Right atrium auricular region (tissue), 2 donors: ENCODE data around the gene MMP14. TPM values are rescaled to one million over a fixed set of nuclear protein-coding genes. Genes with fewer than 3 reads are reported as not detected.

ENCODE experiments used
- DNase-seq: peaks from one replicate; pipeline ENCODE4 v3.0.0-alpha.2; 2019; ENCODE audit warnings: low spot score
- H3K27ac ChIP-seq, 2 donors: fragments of 200-600 bp; sonication (generic); 1 replicate in 1 of 2; 2 replicates in 1 of 2; pipeline ENCODE4 v1.5.1; 2016 to 2019
- H3K27me3 ChIP-seq, 2 donors: fragments of 200-600 bp; sonication (generic); one replicate each; pipeline versions ENCODE4 v1.5.1 to v1.6.0; 2017 to 2019
- H3K36me3 ChIP-seq: fragments of 200-600 bp; sonication (generic); one replicate; pipeline ENCODE4 v1.5.1; 2016
- H3K4me1 ChIP-seq, 2 donors: fragments of 200-600 bp; sonication (generic); one replicate each; pipeline versions ENCODE4 v1.5.1 to v1.6.0; 2017 to 2019
- H3K4me3 ChIP-seq, 2 donors: fragments of 200-600 bp; sonication (generic); 1 replicate in 1 of 2; 2 replicates in 1 of 2; pipeline ENCODE4 v1.5.1; 2017 to 2019; ENCODE audit warnings: mild to moderate bottlenecking in 1 of 2, moderate library complexity in 1 of 2
- H3K9me3 ChIP-seq, 2 donors: fragments of 200-600 bp; sonication (generic); one replicate each; pipeline ENCODE4 v1.5.1; 2019
- CTCF ChIP-seq, 2 donors: fragments of 200-600 bp; sonication (generic); IDR thresholded peaks; one replicate each; pipeline ENCODE4 v1.5.1; 2019; ENCODE audit warnings: antibody characterized with exemption in 2 of 2
- total RNA-seq, 2 donors: library from RNA; depleted of rRNA; stranded (reverse); fragments of >200 nt; gene quantifications; one replicate each; pipeline ENCODE4 v1.1.0, GENCODE V29; 2016

Gene MMP14
- total RNA-seq, 2 donors from 2014 or later, result 29.1 to 58.0 TPM

GRCh38 chr14:22875748-22876319 lies 39.4 kb downstream of the MMP14 start:
- no peak for DNase-seq
- Histone ChIP-seq H3K4me3 (no peak overlapping the region), H3K27ac (no peak overlapping the region), H3K9me3 (no peaks in the 10 kb centered on the region), H3K27me3 (no peaks in the 10 kb centered on the region), H3K4me1 (peaks cover 0 to 20% of the 10 kb centered on the region in 2 donors), H3K36me3 (peaks cover 65% of the 10 kb centered on the region)
- no peak for TF ChIP-seq CTCF (IDR thresholded peaks at IDR 0.05)

DNA sequence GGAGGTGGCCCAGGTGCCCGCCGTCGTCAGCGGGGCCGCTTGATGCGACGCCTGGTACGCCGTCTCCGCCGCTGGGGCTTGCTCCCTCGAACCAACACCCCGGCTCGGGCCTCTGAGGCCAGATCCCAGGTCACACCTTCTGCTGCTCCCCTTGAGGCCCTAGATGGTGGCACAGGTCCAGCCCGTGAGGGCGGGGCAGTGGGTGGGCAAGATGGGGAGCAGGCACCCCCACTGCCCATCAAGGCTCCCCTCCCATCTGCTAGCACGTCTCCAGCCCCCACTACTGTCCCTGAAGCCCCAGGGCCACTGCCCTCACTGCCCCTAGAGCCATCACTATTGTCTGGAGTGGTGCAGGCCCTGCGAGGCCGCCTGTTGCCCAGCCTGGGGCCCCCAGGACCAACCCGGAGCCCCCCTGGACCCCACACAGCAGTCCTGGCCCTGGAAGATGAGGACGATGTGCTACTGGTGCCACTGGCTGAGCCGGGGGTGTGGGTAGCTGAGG lies 40.7 kb downstream of the MMP14 start:
- TF ChIP-seq CTCF (IDR thresholded peaks at IDR 0.05), result no peak
- Histone ChIP-seq H3K27ac (no peak overlapping the region), H3K9me3 (no peaks in the 10 kb centered on the region), H3K36me3 (peaks cover 65% of the 10 kb centered on the region), H3K27me3 (no peaks in the 10 kb centered on the region), H3K4me1 (peaks cover 0 to 14% of the 10 kb centered on the region in 2 donors), H3K4me3 (no peak overlapping the region)
- no peak for DNase-seq

DNA sequence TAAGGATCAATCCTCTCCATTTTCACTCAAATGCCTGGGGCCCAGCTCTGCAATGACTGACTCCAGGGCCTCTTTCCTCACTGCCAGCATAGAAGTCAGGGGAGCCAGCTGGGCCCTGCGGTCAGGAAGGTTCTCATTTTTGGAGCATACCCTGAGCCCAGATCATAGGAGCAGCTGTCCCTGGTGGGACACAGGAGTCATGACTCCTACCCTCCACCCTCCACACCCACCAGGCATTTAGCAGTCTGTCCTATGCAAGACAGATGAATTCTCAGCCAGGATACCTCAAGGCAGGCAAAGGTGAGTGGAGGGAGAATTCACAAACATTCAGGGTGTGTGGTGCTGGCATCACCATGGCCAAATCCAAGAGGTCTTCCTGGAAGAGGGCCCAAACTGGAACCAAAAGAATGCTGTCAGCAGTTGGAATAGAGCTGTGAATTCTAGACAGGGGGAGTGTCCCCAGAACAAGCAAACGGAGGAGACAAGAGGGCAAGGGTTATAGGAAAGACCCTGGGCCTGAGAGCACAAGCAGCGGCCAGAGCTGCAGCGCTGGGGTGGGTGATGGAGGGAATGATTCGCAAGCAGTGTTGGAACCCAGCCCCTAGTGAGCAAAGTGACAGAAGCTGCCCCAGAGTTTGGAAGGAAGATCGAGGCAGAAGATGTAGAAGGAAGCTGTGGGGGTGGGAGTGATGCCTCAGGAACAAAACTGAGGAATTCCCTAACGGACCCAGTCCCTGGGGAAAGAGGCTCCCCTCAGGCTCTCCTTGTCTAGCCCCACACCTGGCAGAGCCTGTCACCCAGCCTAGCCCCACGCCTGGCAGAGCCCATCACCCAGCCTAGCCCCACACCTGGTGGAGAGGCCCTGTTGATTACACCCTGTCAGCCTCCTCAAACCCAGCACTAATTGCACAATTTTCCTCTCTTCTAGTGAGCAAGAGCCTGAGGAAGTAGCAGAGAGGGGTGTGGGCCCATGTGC lies 42.2 kb downstream of the MMP14 start:
- Histone ChIP-seq H3K36me3 (peaks cover 59% of the 10 kb centered on the region), H3K27ac (no peak overlapping the region), H3K27me3 (no peaks in the 10 kb centered on the region), H3K9me3 (no peaks in the 10 kb centered on the region), H3K4me3 (no peak overlapping the region), H3K4me1 (peaks cover 0 to 10% of the 10 kb centered on the region in 2 donors)
- no peak for TF ChIP-seq CTCF (IDR thresholded peaks at IDR 0.05)
- DNase-seq, result no peak

- peaks cover 0 to 11% of the 10 kb centered on the region in 2 donors for H3K4me1 ChIP-seq
- no peak overlapping the region for H3K27ac ChIP-seq
- H3K27me3 ChIP-seq, result no peaks in the 10 kb centered on the region
Observed at GRCh38 chr14:22882064-22882463, 45.7 kb downstream of the MMP14 start.

More at GRCh38 chr14:22882064-22882463, 45.7 kb downstream of the MMP14 start:
- no peaks in the 10 kb centered on the region for H3K9me3 ChIP-seq
- no peak for TF ChIP-seq CTCF (IDR thresholded peaks at IDR 0.05)
- H3K4me3 ChIP-seq, result no peak overlapping the region
- peaks cover 24% of the 10 kb centered on the region for H3K36me3 ChIP-seq
- DNase-seq, result no peak
